Upper lobe of left lung (tissue), 4 donors: ENCODE data around the gene KAZN.

ENCODE experiments used
- CTCF ChIP-seq, 6 experiments: fragments of 450-650 bp in 4 of 6; fragments of 200-600 bp in 2 of 6; sonication (generic) in 2 of 6; IDR thresholded peaks; one replicate each; pipeline ENCODE4 v1.5.1; 2016 to 2019; ENCODE audit warnings: antibody characterized with exemption in 6 of 6
- POLR2AphosphoS5 ChIP-seq, 2 donors: sonication (generic); formaldehyde crosslinking; IDR thresholded peaks; one replicate each; pipeline ENCODE4 v1.5.1; 2017; ENCODE audit warnings: antibody characterized with exemption in 2 of 2

DNA sequence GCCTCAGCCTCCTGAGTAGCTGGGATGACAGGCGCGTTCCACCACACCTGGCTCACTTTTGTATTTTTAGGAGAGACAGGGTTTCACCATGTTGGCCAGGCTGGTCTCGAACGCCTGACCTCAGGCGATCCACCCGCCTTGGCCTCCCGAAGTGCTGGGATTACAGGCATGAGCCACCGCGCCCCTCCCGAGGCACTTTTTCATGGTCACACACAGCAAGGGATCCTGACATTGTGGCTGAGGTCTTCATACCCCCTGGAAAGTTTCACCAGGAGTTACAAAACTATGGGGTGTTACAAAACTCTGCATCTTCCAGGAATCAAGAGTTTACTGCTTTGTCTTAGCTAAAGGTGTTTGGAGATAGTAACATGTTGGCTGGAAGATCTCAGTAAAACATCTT is 320.8 kb downstream of the KAZN start:
- TF ChIP-seq POLR2AphosphoS5 (IDR thresholded peaks at IDR 0.05): no peak
- no peak for TF ChIP-seq CTCF (IDR thresholded peaks at IDR 0.05)
